GM18909 (cell line): ENCODE results near the gene CD37.
A peak's percentile ranks its signal among the peaks of the same experiment; 100 is the strongest.
"Not testable (repeated sequence)": the region's sequence is repeated elsewhere in the genome, so short reads cannot be mapped to it uniquely, and the experiment has no call there.

Experiments used
- ATAC-seq: cut with Tn5 transposase; IDR thresholded peaks from one replicate; pipeline ENCODE4 v1.9.1; 2021; ENCODE audit warnings: mild to moderate bottlenecking; ENCODE audit not compliant: unreplicated experiment, poor library complexity

CD37 gene

GRCh38 chr19:49327878-49328544, 7.2 kb upstream of the CD37 start:
- ATAC-seq: no peak

DNA sequence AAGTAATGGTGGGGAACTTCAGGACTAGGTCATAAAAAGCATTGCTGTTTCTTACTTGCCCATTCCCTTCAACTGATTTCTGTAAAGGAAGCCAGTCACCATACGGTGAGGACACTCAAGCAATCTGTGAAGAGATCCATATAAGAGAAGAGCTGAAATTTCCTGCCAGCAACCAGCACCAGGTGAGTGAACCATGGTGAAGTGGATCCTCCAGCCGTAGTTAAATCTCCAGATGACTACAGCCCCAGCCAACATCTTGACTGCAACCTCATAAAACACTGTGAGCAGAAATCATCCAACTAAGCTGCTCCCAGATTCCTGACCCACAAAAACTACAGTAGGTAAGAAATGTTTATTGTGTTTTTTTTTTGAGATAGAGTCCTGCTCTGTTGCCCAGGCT, 6.5 kb upstream of the CD37 start:
- no peak for ATAC-seq

- ATAC-seq: not testable (repeated sequence)
These were observed 4.0 kb upstream of the CD37 start for GRCh38 chr19:49331187-49331586.

GRCh38 chr19:49331616-49332055, 3.6 kb upstream of the CD37 start:
- no peak for ATAC-seq

DNA sequence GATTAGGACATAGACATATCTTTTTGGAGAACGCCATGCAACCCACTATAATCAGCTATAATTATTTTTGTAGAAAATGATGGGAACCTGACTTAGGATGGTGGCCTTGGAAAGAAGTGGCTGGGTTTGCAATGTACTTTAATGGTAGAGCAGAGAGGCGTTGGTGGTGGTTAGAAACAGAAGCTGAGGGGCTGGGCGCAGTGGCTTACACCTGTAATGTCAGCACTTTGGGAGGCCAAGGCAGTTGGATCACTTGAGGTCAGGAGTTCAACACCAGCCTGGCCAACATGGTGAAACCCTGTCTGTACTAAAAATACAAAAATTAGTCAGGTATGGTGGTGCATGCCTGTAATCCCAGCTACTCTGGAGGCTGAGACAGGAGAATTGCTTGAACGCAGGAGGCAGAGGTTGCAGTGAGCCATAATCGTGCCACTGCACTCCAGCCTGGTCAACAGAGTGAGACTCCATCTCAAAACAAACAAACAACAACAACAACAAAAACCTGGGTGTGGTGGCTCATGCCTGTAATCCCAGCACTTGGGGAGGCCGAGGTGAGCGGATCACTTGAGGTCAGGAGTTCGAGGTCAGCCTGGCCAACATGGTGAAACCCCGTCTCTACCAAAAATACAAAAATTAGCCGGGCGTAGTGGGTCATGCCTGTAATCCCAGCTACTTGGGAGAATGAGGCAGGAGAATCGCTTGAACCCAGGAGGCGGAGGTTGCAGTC, 2.4 kb upstream of the CD37 start:
- not testable (repeated sequence) for ATAC-seq

- ATAC-seq: no peak
These were observed 1.8 kb upstream of the CD37 start for GRCh38 chr19:49333418-49333805.

- peak; percentile 50 for ATAC-seq
These were observed 1.4 kb upstream of the CD37 start for GRCh38 chr19:49333811-49334288.

GRCh38 chr19:49335784-49336481, 727 bp downstream of the CD37 start:
- ATAC-seq: no peak

GRCh38 chr19:49336482-49337266, 1.5 kb downstream of the CD37 start:
- no peak for ATAC-seq

GRCh38 chr19:49337267-49338022, 2.2 kb downstream of the CD37 start:
- no peak for ATAC-seq

- no peak for ATAC-seq
These were observed 2.9 kb downstream of the CD37 start for GRCh38 chr19:49338023-49338677.

- no peak for ATAC-seq
These were observed 3.6 kb downstream of the CD37 start for GRCh38 chr19:49338691-49339300.

DNA sequence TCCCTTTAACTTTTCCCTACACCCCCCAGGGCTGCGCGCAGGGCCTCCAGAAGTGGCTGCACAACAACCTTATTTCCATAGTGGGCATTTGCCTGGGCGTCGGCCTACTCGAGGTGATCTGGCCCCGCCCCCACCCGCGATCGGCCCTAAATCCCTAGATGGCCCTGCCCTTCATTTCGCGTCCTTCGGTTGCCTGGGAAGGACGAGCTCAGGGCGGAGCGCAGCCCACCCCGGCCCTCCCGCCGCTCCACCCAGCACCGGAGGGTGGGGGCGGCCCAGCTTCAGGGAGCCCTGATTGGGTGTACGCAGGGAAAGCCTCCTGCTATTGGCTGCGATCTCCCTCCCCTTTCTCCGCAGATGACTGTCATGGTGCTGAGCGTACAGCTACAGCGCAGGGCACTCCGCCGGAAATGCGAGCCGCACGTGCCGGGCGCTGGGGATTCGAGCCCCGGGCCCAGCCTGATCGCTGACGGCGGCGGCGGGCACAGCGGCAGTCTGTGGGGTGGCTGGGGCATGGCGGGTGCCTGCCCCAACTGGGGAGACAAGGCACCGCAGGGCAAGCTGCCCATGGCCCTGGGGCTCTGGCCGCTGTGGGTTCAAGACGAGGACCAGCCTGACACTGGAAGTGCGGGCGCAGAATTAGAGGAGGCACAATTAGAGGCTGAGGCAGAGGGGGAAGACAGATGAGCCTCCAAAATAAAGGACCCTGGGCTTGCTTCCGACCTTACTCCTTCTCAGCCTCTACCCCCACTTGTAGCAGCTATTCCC, 4.3 kb downstream of the CD37 start:
- no peak for ATAC-seq

DNA sequence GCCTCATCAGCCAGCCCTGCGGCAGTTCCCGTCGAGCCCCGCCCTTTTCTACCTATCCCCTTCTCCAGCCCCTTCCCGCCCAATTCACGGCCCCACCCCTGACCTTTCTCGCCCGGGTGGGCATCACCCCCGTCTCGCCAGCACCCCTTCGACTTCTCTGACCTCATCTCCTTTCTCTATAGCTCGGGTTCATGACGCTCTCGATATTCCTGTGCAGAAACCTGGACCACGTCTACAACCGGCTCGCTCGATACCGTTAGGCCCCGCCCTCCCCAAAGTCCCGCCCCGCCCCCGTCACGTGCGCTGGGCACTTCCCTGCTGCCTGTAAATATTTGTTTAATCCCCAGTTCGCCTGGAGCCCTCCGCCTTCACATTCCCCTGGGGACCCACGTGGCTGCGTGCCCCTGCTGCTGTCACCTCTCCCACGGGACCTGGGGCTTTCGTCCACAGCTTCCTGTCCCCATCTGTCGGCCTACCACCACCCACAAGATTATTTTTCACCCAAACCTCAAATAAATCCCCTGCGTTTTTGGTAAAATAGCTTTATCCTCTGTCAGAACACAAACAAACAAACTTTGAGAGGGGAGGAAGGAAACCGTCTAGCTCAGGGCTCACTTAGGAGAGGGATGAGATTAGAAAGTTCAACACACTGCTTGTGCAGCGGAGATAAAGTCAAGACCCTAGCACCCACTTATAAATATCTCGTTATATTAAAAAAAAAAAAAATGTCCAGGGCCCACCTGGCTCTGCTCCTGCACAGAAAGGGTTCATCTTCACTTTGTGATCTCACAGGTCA, 5.1 kb downstream of the CD37 start:
- ATAC-seq: peak; percentile 60

DNA sequence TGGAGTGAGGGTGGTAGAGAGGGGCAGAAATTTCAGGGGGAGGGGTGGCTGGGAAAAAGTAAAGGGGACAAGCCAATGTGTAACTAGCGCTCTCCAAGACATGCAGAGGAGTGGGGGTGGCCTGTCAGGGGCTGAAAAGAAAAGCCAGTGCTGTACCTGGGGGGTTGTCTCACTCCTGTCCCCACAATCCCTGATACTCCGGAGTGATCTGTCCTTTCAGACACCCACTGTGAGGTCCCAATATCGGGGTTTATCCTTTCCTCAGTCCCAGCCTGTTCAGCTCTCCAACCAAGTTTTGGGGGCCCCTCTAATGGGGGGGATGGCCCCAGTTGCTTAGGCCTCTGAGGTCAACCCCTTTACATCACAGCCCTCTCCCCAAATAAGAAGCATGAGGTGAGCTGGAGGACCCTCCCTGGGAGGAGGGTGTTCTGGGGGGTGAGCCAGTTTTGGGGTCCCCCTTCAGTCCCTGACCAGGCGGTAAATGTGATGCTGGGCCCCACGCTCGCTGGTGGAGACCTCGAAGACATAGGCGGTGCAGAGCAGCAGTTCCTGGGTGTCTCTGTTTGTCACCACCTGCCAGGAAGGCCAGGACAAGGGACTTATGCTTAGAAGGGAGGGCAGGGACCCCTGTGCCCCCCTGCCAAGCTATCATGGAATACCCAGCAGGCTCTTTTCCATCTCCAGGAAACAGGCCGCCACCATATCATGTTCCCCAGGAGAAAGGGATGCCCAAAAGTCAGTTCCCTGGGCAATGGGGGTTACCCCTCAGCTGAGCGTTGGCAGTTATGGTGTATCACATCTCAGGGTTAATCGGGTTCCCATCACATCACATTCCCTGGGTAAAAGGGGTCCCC, 5.9 kb downstream of the CD37 start:
- ATAC-seq: peak; percentile 7

DNA sequence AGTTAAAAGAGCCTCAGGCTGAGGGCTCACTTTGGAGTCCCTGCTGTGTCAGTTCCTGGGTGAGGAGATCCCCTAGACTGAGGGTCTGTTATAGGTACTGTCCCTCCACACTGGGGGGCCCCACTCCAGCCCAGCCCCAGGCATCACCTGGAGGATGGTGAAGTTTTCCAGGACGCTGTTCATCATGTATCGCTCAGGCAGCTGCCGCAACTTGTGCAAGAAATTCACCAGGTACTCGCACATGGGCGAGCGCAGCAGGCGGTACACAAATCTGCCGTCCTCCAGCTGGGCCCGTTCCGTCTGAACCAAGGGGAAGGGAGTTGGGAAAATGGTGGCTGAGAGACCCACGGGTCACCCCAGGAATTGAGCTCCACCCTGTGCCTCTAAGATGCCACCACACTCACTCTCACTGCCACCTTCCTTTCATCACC, 7.1 kb downstream of the CD37 start:
- ATAC-seq: no peak
